Measurements from ENCODE around the gene PALMD. TPM values are rescaled to one million over a fixed set of nuclear protein-coding genes. Genes with fewer than 3 reads are reported as not detected.

The PALMD gene
- total RNA-seq, 1 donor from 2014 or later, result 67.0 TPM

- DNase-seq (ENCODE audit: low spot score), result no peak
- intact Hi-C loops (cut with DNase I), result no loop called here
Measured at GRCh38 chr1:99727575-99728185, 81.8 kb downstream of the PALMD start.

GRCh38 chr1:99728494-99729235 lies 82.8 kb downstream of the PALMD start:
- intact Hi-C loops (cut with DNase I), result no loop called here
- no peak for DNase-seq (ENCODE audit: low spot score)

DNA sequence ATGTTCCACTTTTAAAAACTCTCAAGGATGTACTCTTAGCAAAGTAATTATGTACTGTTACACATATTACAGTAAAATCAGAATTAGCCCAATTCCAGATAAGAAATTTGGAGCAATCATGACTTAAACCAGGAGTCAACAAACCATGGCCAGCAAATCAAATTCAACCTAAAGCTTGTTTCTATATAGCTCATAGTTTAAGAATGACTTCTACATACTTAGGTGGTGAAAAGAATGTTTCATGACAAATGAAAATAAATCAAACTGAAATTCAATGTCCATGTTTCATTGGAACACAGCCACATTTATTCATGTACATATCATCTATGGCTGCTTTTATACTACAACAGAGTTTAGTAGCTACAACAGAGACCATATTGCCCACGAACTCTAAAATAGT lies 85.5 kb downstream of the PALMD start:
- intact Hi-C loops (cut with DNase I), result no loop called here
- DNase-seq (ENCODE audit: low spot score), result no peak

DNA sequence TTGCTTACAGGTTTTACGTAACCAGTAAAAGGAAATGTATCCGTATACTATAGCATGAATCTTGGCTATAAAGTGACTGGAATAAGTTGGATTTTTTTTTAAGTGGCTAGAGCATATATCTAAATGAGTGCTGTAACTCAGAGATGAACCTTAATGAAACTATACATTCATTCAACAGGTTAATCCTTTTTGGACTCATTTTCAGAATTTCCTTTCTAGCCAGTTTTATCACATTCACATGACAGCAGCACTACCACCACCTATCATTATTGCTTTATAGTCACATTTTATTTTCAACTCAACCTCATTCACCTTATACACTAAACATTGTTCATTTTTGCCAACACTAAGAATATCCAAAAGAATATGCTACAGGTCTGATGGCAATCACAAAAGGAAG lies 89.9 kb downstream of the PALMD start:
- intact Hi-C loops (cut with DNase I), result no loop called here
- no peak for DNase-seq (ENCODE audit: low spot score)

GRCh38 chr1:99737016-99737415 lies 91.1 kb downstream of the PALMD start:
- DNase-seq (ENCODE audit: low spot score), result no peak
- intact Hi-C loops (cut with DNase I), result no loop called here

DNA sequence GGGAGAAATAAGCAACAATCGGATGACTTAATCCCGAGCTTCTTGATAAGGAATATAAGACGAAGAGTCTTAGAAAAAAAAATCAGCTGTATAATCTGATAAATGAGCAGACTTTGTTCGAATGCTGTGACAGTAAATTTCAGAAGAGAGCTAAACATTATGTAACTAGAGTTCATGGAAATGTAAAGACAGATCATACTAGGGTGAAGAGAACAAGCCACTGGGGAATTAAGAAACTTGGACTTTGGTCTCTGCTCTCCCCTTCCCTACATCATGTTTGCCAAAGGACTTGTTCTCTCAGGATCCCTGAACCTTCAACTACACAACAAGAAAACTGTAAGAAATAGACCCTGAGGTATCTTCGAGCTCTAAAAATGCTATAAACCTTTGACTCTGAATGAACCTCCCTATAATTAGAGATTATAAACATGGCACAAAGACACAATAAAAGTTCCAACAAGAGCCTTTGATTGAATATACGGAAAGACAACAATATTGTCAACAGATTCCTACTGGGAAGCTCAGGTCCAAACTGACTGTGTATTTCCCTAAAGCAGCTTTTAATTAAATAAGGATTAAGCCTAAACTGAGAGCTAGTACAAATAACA lies 93.0 kb downstream of the PALMD start:
- intact Hi-C loops (cut with DNase I), result no loop called here
- no peak for DNase-seq (ENCODE audit: low spot score)

DNA sequence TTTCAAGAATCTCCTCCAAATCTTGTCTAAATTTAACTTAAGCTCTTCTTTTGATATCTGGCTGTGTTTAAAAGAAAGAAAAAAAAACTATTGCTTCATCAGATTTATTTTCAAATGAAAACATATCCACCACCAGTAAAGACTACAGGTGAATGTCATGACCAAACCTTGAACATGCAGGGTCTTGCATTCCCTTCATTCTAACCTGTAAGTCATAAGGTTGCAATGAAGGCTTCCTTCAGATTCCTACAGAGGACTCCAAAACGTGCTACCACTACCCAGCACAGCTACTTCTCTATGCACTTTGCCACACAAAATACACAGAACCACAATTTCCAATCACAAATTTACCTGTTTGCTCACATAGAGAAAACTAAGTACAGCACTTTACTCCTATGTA lies 94.2 kb downstream of the PALMD start:
- DNase-seq (ENCODE audit: low spot score), result no peak
- intact Hi-C loops (cut with DNase I), result no loop called here

Other genes starting within 250 kb of the PALMD start
- 4.0 TPM for gene FRRS1, start 120.5 kb downstream of the PALMD start, total RNA-seq
- gene AGL, start 204.2 kb downstream of the PALMD start, total RNA-seq, result 39.5 TPM